Calu3 (cell line): ENCODE results near the gene KAZN. TPM values are rescaled to one million over a fixed set of nuclear protein-coding genes. Genes with fewer than 3 reads are reported as not detected.

ENCODE experiments used
- BruUV-seq: library from RNA; stranded (reverse); fragments of 400-500 nt; replicated peaks from 2 replicates; lab custom pipeline; 2021; lab: Mats Ljungman, UMichigan
- CTCF ChIA-PET: fragments of 300-600 bp; sonication (Branson Sonifier 250); formaldehyde crosslinking; loops from one replicate; lab custom pipeline; 2022; ENCODE audit warnings: antibody characterized with exemption; lab: Charles Lee
- DNase-seq: peaks from one replicate; pipeline ENCODE4 v3.0.0; 2022
- H3K27ac Mint-ChIP-seq: one replicate; pipeline ENCODE4 v1.8.0; 2022; ENCODE audit warnings: mixed read lengths; ENCODE audit not compliant: unreplicated experiment
- H3K27me3 Mint-ChIP-seq: one replicate; pipeline ENCODE4 v1.8.0; 2022; ENCODE audit warnings: mixed read lengths; ENCODE audit not compliant: unreplicated experiment
- H3K36me3 Mint-ChIP-seq: one replicate; pipeline ENCODE4 v1.8.0; 2022; ENCODE audit warnings: mild to moderate bottlenecking, moderate library complexity, mixed read lengths; ENCODE audit not compliant: insufficient read depth, unreplicated experiment
- H3K4me1 Mint-ChIP-seq: one replicate; pipeline ENCODE4 v1.8.0; 2022; ENCODE audit warnings: mild to moderate bottlenecking, low read depth, mixed read lengths; ENCODE audit not compliant: unreplicated experiment
- H3K4me3 Mint-ChIP-seq: one replicate; pipeline ENCODE4 v1.8.0; 2022; ENCODE audit warnings: mild to moderate bottlenecking, low read depth, moderate library complexity, mixed read lengths; ENCODE audit not compliant: unreplicated experiment
- H3K9me3 Mint-ChIP-seq: one replicate; pipeline ENCODE4 v1.8.0; 2022; ENCODE audit warnings: low read depth, mixed read lengths; ENCODE audit not compliant: unreplicated experiment
- CTCF ChIP-seq: fragments of 200-600 bp; IDR thresholded peaks from one replicate; pipeline ENCODE4 v1.8.0; 2022; ENCODE audit warnings: antibody characterized with exemption; ENCODE audit not compliant: unreplicated experiment
- intact Hi-C: fragments of 100-400 bp; cut with micrococcal nuclease; formaldehyde crosslinking; loops from one replicate; pipeline ENCODE4 v1.10.0; 2022; ENCODE audit not compliant: unreplicated experiment
- total RNA-seq: library from RNA; stranded (reverse); gene quantifications from 2 replicates; pipeline ENCODE4 v1.2.3, GENCODE V29; 2022

Gene KAZN
- total RNA-seq, 1 experiment from 2014 or later, result 3.6 TPM

GRCh38 chr1:14681182-14681581, 82.7 kb downstream of the KAZN start:
- peaks cover 9% of the 10 kb centered on the region for H3K9me3 Mint-ChIP-seq
- H3K36me3 Mint-ChIP-seq, result no peaks in the 10 kb centered on the region
- intact Hi-C loops, result no loop called here
- H3K4me1 Mint-ChIP-seq, result no peaks in the 10 kb centered on the region
- no peak for TF ChIP-seq CTCF
- H3K27ac Mint-ChIP-seq, result no peak overlapping the region
- no peaks in the 10 kb centered on the region for H3K27me3 Mint-ChIP-seq
- CTCF ChIA-PET, result no interaction called here
- H3K4me3 Mint-ChIP-seq, result no peak overlapping the region
- no TSS peak for BruUV-seq
- no peak for DNase-seq

GRCh38 chr1:14682941-14683621, 84.6 kb downstream of the KAZN start:
- no peak for DNase-seq
- H3K9me3 Mint-ChIP-seq, result peaks cover 7% of the 10 kb centered on the region
- H3K36me3 Mint-ChIP-seq, result no peaks in the 10 kb centered on the region
- H3K27me3 Mint-ChIP-seq, result no peaks in the 10 kb centered on the region
- CTCF ChIA-PET, result no interaction called here
- no peak overlapping the region for H3K4me3 Mint-ChIP-seq
- no peaks in the 10 kb centered on the region for H3K4me1 Mint-ChIP-seq
- H3K27ac Mint-ChIP-seq, result no peak overlapping the region
- BruUV-seq, result no TSS peak
- intact Hi-C loops, result no loop called here
- no peak for TF ChIP-seq CTCF

GRCh38 chr1:14685078-14685477, 86.6 kb downstream of the KAZN start:
- Mint-ChIP-seq H3K27ac (no peak overlapping the region), H3K9me3 (peaks cover 7% of the 10 kb centered on the region), H3K27me3 (peaks cover 4% of the 10 kb centered on the region), H3K4me1 (no peaks in the 10 kb centered on the region), H3K4me3 (no peak overlapping the region), H3K36me3 (no peaks in the 10 kb centered on the region)
- intact Hi-C loops, result no loop called here
- DNase-seq, result no peak
- no peak for TF ChIP-seq CTCF
- CTCF ChIA-PET, result no interaction called here
- BruUV-seq, result no TSS peak

GRCh38 chr1:14686701-14687100, 88.2 kb downstream of the KAZN start:
- BruUV-seq, result no TSS peak
- CTCF ChIA-PET, result no interaction called here
- Mint-ChIP-seq H3K36me3 (no peaks in the 10 kb centered on the region), H3K9me3 (peaks cover 4% of the 10 kb centered on the region), H3K4me3 (no peak overlapping the region), H3K27ac (no peak overlapping the region), H3K27me3 (peaks cover 20% of the 10 kb centered on the region), H3K4me1 (no peaks in the 10 kb centered on the region)
- intact Hi-C loops, result no loop called here
- TF ChIP-seq CTCF, result no peak
- no peak for DNase-seq
